K562 (cell line): ENCODE data around the gene PTPRU. TPM values are rescaled to one million over a fixed set of nuclear protein-coding genes. Genes with fewer than 3 reads are reported as not detected.

Source experiments
- ATAC-seq: fragments of 200-7000 bp; cut with Tn5 transposase; 3 replicates; pipeline ENCODE4 v1.9.1; 2020; ENCODE audit warnings: moderate library complexity
- BruUV-seq: library from RNA; stranded (reverse); fragments of 400-500 nt; replicated peaks from 2 replicates; lab custom pipeline; 2021; lab: Mats Ljungman, UMichigan
- CTCF ChIA-PET: fragments of 300-600 bp; formaldehyde crosslinking; extraction: SDS; loops from one replicate; lab custom pipeline; 2021; ENCODE audit warnings: low intra/inter-chr PET ratio; lab: Yijun Ruan, JAX
- POLR2A ChIA-PET: fragments of 300-600, 350-650 bp; sonication (Branson Sonifier 250); formaldehyde crosslinking; extraction: SDS; loops from one replicate; lab custom pipeline; 2021; ENCODE audit warnings: antibody characterized with exemption, inconsistent platforms; lab: Yijun Ruan, JAX
- DNase-seq, 4 experiments: peaks; one replicate each; pipeline versions ENCODE4 v3.0.0 to v3.0.0-alpha.2; 2011 to 2018; ENCODE audit warnings: low spot score in 3 of 4, mixed read lengths in 3 of 4; ENCODE audit errors: extremely low read depth in 1 of 4
- FAIRE-seq: peaks from 2 replicates; lab custom pipeline; 2011; peaks lifted over from hg19 to GRCh38; lab: Jason Lieb, UNC
- H2AFZ ChIP-seq: 2 replicates; pipeline ENCODE4 v1.6.0; 2011; ENCODE audit warnings: low read depth, low read length, control low read depth, inconsistent platforms
- H3K27ac ChIP-seq: fragments of 200-600 bp; 3 replicates; pipeline ENCODE4 v1.8.0; 2011; ENCODE audit warnings: low read depth, mild to moderate bottlenecking, control low read depth, inconsistent platforms, low read length, moderate library complexity, mixed read lengths; ENCODE audit errors: extremely low read depth
- H3K27me3 ChIP-seq, 2 experiments: fragments of 300-600 bp in 1 of 2; 2 replicates in 1 of 2; 3 replicates in 1 of 2; pipeline versions ENCODE4 v1.6.0 to v1.8.0; 2011; ENCODE audit warnings: inconsistent platforms in 2 of 2, low read length in 2 of 2, mild to moderate bottlenecking in 1 of 2, mixed read lengths in 1 of 2, moderate library complexity in 1 of 2; ENCODE audit not compliant: control insufficient read depth in 2 of 2, insufficient read depth in 2 of 2
- H3K36me3 ChIP-seq: fragments of 300-600 bp; 3 replicates; pipeline ENCODE4 v1.8.0; 2011; ENCODE audit warnings: mild to moderate bottlenecking, low read length, inconsistent platforms; ENCODE audit not compliant: control insufficient read depth, insufficient read depth
- H3K4me1 ChIP-seq, 2 experiments: fragments of 200-600 bp in 1 of 2; replicated peaks in 1 of 2; 2 replicates in 1 of 2; 3 replicates in 1 of 2; pipeline versions ENCODE4 v1.5.1 to v1.8.0; 2011; ENCODE audit warnings: inconsistent platforms in 2 of 2, low read length in 2 of 2, mild to moderate bottlenecking in 1 of 2, mixed read lengths in 1 of 2, moderate library complexity in 1 of 2; ENCODE audit not compliant: control insufficient read depth in 2 of 2, insufficient read depth in 2 of 2
- H3K4me2 ChIP-seq: 2 replicates; pipeline ENCODE4 v1.6.1; 2011; ENCODE audit warnings: low read length, control low read depth, inconsistent platforms, mixed read lengths; ENCODE audit not compliant: insufficient read depth
- H3K4me3 ChIP-seq: fragments of 200-600 bp; sonication (generic), shearing (Covaris generic); 2 replicates; pipeline ENCODE4 v1.5.1; 2016; ENCODE audit warnings: control low read depth, inconsistent platforms
- H3K79me2 ChIP-seq: fragments of 200-600 bp; 3 replicates; pipeline ENCODE4 v1.8.0; 2011; ENCODE audit warnings: low read length, inconsistent platforms; ENCODE audit not compliant: control insufficient read depth, insufficient read depth
- H3K9ac ChIP-seq, 2 experiments: 2 replicates each; pipeline versions ENCODE4 v1.6.0 to v1.6.1; 2011; ENCODE audit warnings: low read depth in 2 of 2, low read length in 2 of 2, control low read depth in 1 of 2, inconsistent platforms in 1 of 2, mild to moderate bottlenecking in 1 of 2, mixed read lengths in 1 of 2; ENCODE audit not compliant: insufficient read depth in 1 of 2
- H3K9me1 ChIP-seq: one replicate; pipeline ENCODE4 v1.6.0; 2011; ENCODE audit warnings: inconsistent platforms, mild to moderate bottlenecking, low read length, moderate library complexity; ENCODE audit not compliant: control insufficient read depth, insufficient read depth
- H3K9me3 ChIP-seq: replicated peaks from 2 replicates; pipeline ENCODE4 v1.5.1; 2011; ENCODE audit warnings: low read depth, low read length, inconsistent platforms; ENCODE audit not compliant: control insufficient read depth, insufficient read depth
- H4K20me1 ChIP-seq: replicated peaks from 2 replicates; pipeline ENCODE4 v1.6.1; 2011; ENCODE audit warnings: low read length, inconsistent platforms, mixed read lengths; ENCODE audit not compliant: control insufficient read depth, insufficient read depth
- E2F4 ChIP-seq: sonication (generic); formaldehyde crosslinking; IDR thresholded peaks from 2 replicates; pipeline ENCODE4 v1.8.0; 2022; ENCODE audit warnings: mild to moderate bottlenecking, low read depth, missing genetic modification reagents
- HDAC8 ChIP-seq: fragments of 450-650 bp; IDR thresholded peaks from 2 replicates; pipeline ENCODE4 v1.6.1; 2016; ENCODE audit warnings: mild to moderate bottlenecking, missing genetic modification characterization, moderate library complexity, missing compliant biosample characterization
- MTA2 ChIP-seq: fragments of 450-650 bp; IDR thresholded peaks from 2 replicates; pipeline ENCODE4 v1.6.1; 2016; ENCODE audit warnings: low read depth
- MYNN ChIP-seq, 2 experiments: sonication (generic); formaldehyde crosslinking in 1 of 2; IDR thresholded peaks; 2 replicates each; pipeline versions ENCODE4 v1.5.0 to v1.6.1; 2016 to 2020; ENCODE audit warnings: antibody characterized with exemption in 1 of 2, missing genetic modification reagents in 1 of 2
- NRF1 ChIP-seq, 2 experiments: fragments of 450-650 bp; IDR thresholded peaks in 1 of 2; conservative IDR thresholded peaks in 1 of 2; 2 replicates each; pipeline ENCODE4 v1.6.1; 2014; ENCODE audit warnings: mild to moderate bottlenecking in 2 of 2
- SETDB1 ChIP-seq: IDR thresholded peaks from one replicate; pipeline ENCODE4 v1.6.1; 2012; ENCODE audit warnings: low read length, control low read depth, inconsistent platforms
- SP1 ChIP-seq: sonication (generic); formaldehyde crosslinking; IDR thresholded peaks from 2 replicates; pipeline ENCODE4 v1.8.1; 2022; ENCODE audit warnings: mild to moderate bottlenecking, missing genetic modification reagents
- TAF1 ChIP-seq: IDR thresholded peaks from 2 replicates; pipeline ENCODE4 v1.6.1; 2011; ENCODE audit warnings: mild to moderate bottlenecking, low read length, moderate library complexity; ENCODE audit not compliant: insufficient read depth, control insufficient read depth, severe bottlenecking; ENCODE audit errors: extremely low read depth
- U2AF2 ChIP-seq: fragments of 200-400 bp; formaldehyde crosslinking; optimal IDR thresholded peaks from 2 replicates; pipeline ENCODE3; 2017; ENCODE audit warnings: low read depth, mild to moderate bottlenecking, low read length
- ZBTB2 ChIP-seq: fragments of 450-650 bp; IDR thresholded peaks from 2 replicates; pipeline ENCODE4 v1.6.1; 2016; ENCODE audit warnings: antibody characterized with exemption
- ZNF133 ChIP-seq: fragments of 250-450 bp; sonication (Bioruptor Pico); IDR thresholded peaks from 2 replicates; pipeline ENCODE4 v1.4.0; 2020; ENCODE audit warnings: mild to moderate bottlenecking
- ZNF282 ChIP-seq: sonication (generic); formaldehyde crosslinking; IDR thresholded peaks from 2 replicates; pipeline ENCODE4 v1.8.1; 2023; ENCODE audit warnings: missing genetic modification reagents
- ZNF551 ChIP-seq: fragments of 250-450 bp; sonication (Bioruptor Pico); IDR thresholded peaks from 2 replicates; pipeline ENCODE4 v1.5.0; 2021; ENCODE audit warnings: mild to moderate bottlenecking, moderate library complexity
- ZNF830 ChIP-seq: fragments of 250-450 bp; sonication (Bioruptor Pico); IDR thresholded peaks from 2 replicates; pipeline ENCODE4 v1.5.0; 2021; ENCODE audit warnings: mild to moderate bottlenecking
- WGBS: fragments of 100-300 bp; shearing (Covaris generic); methylation state at CpG from one replicate; pipeline ENCODE4 v1.1.6; 2016; ENCODE audit warnings: low coverage, mixed read lengths; ENCODE audit not compliant: insufficient coverage; ENCODE audit errors: missing lambda C conversion rate; 5-methylcytosine and 5-hydroxymethylcytosine counted together
- in situ Hi-C: fragments of 300-500 bp; cut with MboI; formaldehyde crosslinking; loops from 4 replicates; pipeline ENCODE4 v1.15.0; 2018; ENCODE audit warnings: inconsistent platforms, mixed read lengths
- intact Hi-C: fragments of 100-400 bp; cut with micrococcal nuclease; formaldehyde crosslinking; loops from 2 replicates; pipeline ENCODE4 v1.14.2; 2022
- polyA plus RNA-seq, 8 experiments: library from polyadenylated mRNA; depleted of rRNA in 4 of 8; stranded (reverse) in 5 of 8; unstranded in 3 of 8; fragments of >200 nt; fragmentation: Nextera tagmentation in 2 of 8; fragmentation: Illumina TruSeq in 1 of 8; extraction: Ambion mirVana in 2 of 8; extraction: Trizol in 1 of 8; gene quantifications; 2 replicates each; pipeline versions ENCODE4 v1.2.1 to v1.2.3, GENCODE V29; 2011 to 2014; ENCODE audit warnings: inconsistent platforms in 1 of 8, missing spikeins in 1 of 8
- total RNA-seq, 7 experiments: library from RNA; depleted of rRNA in 6 of 7; stranded (reverse); fragments of >200 nt in 6 of 7; fragmentation: Illumina TruSeq in 2 of 7; extraction: Trizol in 2 of 7; gene quantifications; 2 replicates each; pipeline versions ENCODE4 v1.2.1 to v1.2.3, GENCODE V29; 2011 to 2021; ENCODE audit warnings: low replicate concordance in 1 of 7

PTPRU gene
- total and polyA plus RNA-seq, 9 of the 15 experiments (the other 6 are each of a cell fraction or from before 2014, with no cell fraction given) = 0.01 to 2.9 (median 1.0) TPM

- no TSS peak for BruUV-seq
- H2AFZ ChIP-seq = no peak overlapping the region
- POLR2A ChIA-PET = interaction anchor here (0.8 kb wide), 1 partner anchor 40 kb away, joined by 4 read pairs; no protein-coding TSS in a partner anchor
- intact Hi-C loops = no loop called here
- FAIRE-seq = no peak
- TF ChIP-seq ZNF282 (no peak), ZNF830 (no peak), TAF1 (no peak), SETDB1 (no peak), ZNF133 (CRISPR knock-in tag) (no peak), ZBTB2 (no peak), MYNN (IDR thresholded peaks at IDR 0.05) (no peak), MYNN (CRISPR knock-in tag; IDR thresholded peaks at IDR 0.05) (no peak), SP1 (CRISPR knock-in tag) (no peak), MTA2 (no peak), U2AF2 (no peak), HDAC8 (no peak), NRF1 (conservative IDR thresholded peaks at IDR 0.05 in 1 of 2, IDR thresholded peaks at IDR 0.05 in 1 of 2) (no peak), E2F4 (CRISPR knock-in tag) (no peak), ZNF551 (CRISPR knock-in tag) (no peak)
- WGBS = 14% methylated on average over 5 of the region's 5 CpGs
- H3K36me3 ChIP-seq = no peaks in the 10 kb centered on the region
- ATAC-seq = no peak
- no peak overlapping the region for H3K4me3 ChIP-seq
- no peaks in the 10 kb centered on the region for H4K20me1 ChIP-seq
- H3K27me3 ChIP-seq = peaks cover 0 to 5% of the 10 kb centered on the region in 2 experiments; a peak in 1 of 5 replicates
- H3K4me2 ChIP-seq = no peak overlapping the region
- no peaks in the 10 kb centered on the region for H3K9me3 ChIP-seq
- no peaks in the 10 kb centered on the region for H3K9me1 ChIP-seq
- H3K9ac ChIP-seq = no peak overlapping the region; a peak in 1 of 4 replicates
- in situ Hi-C loops = no loop called here
- CTCF ChIA-PET = no interaction called here
- no peak for DNase-seq
- peaks cover 11 to 21% of the 10 kb centered on the region in 2 experiments; a peak in 4 of 5 replicates for H3K4me1 ChIP-seq
- no peak overlapping the region for H3K27ac ChIP-seq
- H3K79me2 ChIP-seq = no peaks in the 10 kb centered on the region
Observed at GRCh38 chr1:29284961-29285560, 48.7 kb downstream of the PTPRU start.
